ENCODE results near the gene ZDHHC17.

The ZDHHC17 gene

DNA sequence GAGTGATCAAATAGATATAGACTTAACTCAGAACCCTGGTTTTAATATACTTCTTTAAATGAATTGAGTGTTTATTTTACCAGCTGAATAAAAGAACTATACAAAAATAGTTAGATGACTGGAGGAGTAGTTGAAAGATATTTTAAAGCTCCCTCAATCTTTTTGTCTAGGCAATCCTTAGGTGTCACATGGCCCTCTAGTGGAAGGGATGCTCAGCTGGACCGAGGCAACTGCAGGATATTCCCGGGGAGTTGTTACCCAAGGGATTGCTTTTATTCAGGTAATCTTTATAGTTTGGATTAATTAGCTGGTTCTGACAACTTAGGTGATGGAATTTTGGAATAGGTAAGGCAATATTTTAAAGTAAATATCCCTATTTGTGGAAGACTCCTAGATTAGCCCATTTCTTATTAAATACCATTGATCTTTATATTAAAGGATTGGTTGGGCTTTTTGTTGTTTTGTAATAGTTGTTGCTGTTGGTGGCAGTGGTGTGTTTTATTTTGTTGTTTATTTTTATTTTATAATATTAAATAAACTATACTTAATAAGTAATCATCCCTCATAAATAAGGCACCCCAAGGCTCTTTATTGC is 57.1 kb downstream of the ZDHHC17 start:
- DNase-seq, result no peak
- ATAC-seq, result no peak

DNA sequence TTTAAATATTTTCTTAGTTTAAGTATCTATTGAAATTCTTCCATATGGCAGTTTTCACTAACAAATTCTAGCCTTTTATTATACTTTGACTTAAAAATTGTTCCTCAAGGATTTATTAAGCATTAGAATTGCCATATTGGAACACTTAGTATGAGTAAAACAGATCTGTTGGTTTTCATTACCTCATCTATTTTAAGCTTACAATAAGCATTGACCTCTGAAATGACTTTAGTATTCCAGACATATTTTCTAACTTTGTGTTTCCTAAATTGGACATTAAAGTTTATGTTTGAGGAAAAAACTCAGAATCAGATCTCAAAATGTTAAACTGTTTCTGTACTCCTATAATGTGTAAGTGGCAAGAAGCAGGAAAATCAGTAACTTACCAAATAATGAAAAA is 66.5 kb downstream of the ZDHHC17 start:
- no peak for DNase-seq
- no peak for ATAC-seq

DNA sequence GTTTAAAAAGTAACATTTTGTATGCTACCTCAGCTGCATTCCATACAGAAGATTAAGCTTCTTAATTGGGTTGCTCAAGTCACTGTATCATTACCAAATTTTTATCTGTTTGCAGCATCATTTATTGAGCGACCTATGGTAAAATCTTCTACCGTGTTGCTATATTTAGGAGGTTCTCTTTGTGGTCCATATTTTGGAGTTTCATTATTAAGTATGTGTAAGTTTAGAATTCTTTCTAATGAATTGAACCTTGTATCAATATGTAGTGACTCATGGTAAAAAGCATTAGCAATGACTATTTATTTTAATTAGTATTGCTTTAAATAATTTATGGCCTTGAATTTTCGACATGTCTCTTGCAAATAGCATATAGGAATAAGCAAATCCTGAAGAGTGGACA is 72.7 kb downstream of the ZDHHC17 start:
- DNase-seq (no peak), ATAC-seq (no peak)

DNA sequence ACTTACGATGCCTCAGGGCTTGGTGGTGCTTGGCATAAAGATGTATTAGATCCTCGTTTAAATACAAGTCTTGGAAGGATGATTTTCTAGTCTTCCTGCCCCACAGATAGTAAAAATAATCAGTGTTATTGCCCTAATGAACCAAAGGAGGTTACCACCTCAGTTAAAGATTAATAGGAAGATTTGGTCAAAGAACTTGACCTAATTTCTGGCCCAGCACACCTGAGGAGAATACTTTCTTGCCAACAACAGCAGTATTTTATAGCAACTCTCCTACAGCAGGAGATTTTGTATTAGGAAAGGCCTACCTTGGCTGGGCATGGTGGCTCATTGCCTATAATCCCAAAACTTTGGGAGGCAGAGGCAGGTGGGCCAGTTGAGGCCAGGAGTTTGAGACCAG is 83.3 kb downstream of the ZDHHC17 start:
- DNase-seq (no peak), ATAC-seq (no peak)

DNA sequence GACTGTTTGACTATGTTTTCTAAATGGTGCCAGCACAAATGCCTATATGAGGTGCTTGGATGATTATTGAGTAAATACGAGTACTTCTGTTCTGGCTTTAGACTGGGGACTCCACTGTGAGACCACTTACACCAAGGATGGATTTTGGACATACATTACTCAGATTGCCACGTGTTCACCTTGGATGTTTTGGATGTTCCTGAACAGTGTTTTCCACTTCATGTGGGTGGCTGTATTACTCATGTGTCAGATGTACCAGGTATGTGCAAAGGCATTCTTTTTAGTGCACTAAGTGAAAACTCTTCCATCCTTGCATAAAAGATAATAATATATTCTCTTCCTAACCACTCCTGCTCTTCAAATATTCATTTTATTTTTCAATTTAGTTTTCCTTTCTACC is 84.2 kb downstream of the ZDHHC17 start:
- ATAC-seq (no peak), DNase-seq (no peak)

DNA sequence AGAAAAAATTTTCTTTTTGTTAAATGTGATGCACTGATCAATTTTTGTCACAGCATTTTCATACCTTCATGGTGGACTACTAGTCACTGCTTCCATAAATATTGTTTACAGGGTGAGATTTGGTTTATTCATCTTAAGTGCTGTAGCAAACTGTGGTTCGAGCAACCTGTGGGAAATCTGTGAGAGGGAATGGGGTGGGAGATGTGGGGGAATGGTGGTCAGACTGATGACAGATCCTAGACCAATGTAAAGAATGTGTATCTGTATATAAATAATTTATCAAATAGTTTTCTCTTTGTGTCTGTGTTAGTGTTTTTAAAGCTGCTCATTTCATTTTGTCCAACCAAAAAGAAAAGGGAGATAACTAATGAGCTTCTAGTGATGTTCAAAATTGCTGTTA is 88.2 kb downstream of the ZDHHC17 start:
- ATAC-seq, result no peak

DNA sequence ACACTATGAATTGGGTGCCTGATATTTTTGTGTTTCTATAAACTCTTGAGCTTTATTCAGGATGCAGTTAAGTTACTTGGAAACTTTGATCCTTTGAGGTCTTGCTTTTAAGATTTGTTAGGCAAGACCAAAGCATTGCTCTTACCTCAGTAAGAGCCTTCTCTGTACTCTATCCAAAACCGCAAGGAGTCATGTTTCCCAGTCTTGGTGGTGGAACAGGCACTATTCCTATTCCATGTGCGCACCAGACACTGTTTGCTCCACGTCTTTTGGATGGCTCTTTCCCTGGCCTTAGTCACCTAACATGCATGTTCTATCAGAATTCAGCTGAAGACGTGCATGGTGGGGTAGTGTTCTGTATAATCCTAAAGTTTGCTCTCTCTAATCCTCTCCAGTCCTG is 91.4 kb downstream of the ZDHHC17 start:
- ATAC-seq (no peak), DNase-seq (no peak)

More for the DNA sequence above, 88.2 kb downstream of the ZDHHC17 start:
- DNase-seq, result no peak

DNA sequence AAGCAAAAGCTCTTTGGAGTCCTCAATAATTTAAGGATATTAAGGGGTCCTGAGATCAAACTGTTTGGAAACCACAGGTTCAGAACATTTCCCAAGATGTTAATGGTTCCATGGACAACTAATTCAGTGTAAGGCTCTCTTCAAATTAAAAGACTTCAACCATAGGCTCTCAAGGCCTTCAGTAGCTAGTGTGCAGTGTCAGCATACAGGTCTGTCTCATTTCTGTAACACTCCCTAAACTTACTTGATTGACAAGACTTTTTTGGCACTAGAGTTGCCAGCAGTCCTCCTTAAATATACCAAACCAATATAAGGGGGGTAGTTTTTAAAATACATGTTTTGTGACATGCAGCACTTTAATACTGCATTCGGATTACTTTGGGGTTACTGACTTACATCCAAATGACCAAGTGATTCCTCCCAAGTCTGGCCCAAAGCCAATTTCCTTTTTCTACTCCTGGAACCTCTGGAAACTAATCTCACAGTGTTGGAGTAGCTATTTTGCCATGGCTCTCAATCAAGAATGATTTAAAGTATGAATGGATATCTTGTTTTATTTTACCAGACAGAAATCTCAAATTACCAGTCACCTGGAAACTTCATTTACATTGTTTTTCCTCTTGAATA is 92.2 kb downstream of the ZDHHC17 start:
- ATAC-seq (no peak), DNase-seq (no peak)

DNA sequence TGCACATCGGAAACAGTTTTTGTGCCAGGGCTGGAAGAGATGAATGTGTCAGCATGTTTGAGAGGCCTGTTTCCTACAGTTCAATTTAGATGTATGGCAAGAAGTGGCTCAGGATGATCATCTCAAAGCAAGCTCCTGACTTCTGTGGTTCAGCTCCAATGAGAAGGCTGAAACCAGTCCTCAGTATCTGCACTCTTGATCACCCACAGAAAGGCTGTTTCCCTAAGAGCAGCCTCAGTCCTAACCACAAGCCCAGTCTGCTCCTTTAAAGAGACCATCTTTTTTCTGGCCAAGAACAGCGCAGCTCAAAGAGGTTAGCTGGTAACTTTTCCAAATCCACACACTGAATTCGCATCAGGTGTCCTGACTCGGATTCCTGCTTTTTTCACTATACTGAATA is 95.7 kb downstream of the ZDHHC17 start:
- peak; percentile 43 for ATAC-seq
- DNase-seq, result no peak

DNA sequence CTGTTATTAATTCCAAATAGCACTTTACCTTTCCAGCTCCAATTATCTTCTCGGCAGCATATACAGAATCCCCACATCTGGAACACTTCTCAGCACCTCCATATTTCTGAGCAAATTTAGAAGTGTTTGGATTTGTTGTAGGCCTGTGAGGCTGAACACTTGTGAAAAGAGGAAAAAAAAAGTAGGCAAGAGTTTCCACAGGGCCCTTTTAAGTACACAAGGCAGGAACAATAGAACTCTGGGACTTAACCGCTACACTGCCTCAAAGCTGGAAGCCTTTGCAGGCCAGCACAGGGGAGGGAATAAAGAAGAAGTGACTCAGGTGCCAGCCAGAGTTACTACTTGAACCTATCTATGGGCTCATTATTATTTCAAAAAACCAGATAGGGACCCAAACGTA is 96.3 kb downstream of the ZDHHC17 start:
- ATAC-seq, result no peak

DNA sequence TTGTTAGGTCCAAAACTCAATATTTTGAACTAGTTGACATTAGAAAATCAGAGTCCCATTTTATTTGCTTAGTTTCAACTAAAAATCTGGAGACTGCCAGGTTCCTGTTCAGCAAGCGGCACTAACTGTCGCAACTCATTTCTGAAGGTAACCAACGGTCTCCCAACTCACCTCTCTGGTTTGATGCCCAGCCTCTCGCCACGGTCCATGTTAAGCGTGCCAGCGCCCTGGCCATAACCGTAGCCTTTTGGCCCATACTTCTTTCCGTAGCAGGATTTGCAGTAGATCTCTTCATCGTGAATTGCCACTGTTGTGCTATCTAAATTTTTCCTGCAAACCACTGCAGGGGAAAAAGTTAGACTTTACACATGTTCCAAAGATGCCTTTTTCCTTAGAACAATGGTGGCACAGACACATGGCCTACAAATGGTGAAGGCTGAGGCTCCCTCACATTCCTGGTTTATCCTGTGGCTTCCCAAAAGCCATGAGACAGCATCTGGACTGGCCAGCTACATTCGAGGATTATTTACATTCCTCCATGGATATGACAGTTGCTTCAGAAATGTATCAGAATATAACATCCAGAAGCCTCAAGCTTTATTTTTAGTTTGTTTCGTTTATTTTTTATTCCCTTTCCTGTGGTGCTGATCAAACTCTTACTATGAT is 99.2 kb downstream of the ZDHHC17 start:
- no peak for ATAC-seq
- no peak for DNase-seq

More for the DNA sequence above, 96.3 kb downstream of the ZDHHC17 start:
- no peak for DNase-seq

DNA sequence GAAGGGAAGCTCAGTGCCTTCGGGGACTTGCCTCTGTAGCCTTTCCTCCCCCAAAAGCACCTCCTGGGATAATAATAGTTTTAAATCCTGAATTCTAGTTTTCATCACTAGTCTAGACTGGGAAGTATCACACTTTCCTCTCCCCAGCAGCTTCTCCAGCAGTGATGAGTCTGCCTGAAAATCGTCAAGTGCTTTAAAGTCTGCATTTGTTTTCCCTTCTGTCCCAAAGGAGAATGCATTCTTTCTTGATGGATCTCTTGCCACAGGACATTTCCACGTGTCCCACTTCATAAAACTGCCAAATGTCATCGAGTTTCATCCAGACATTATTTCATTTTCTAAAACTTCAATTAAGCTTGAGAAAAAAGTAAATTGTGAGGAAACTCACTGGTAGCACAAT is 99.9 kb downstream of the ZDHHC17 start:
- no peak for DNase-seq
- ATAC-seq, result no peak

DNA sequence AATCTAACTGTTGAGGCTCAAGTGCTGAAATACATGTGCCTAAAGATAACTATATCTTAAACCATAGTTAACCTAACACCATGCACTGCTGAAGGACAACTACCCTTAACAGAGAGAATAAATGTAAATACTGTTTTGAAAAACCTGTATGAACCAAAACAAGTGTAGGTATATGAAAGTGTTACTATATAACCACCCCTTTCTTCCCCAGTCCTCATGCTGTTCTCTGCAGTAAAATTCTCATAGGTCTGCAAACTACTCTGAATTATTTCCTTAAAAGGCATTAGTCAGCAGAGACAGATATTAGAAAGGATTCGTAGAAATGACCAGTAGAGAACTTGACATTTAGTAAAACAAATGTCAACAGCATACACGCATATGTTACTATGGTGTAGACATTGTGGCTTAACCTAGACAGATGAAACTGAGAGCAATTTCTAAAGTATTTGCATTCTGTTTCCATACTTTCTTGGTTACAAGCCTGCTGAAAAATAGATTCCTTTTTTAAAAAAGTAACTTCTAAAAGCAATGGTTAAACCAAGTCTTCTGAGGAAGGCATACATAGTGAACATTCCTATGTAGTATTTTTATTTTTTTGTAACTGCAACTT is 101.0 kb downstream of the ZDHHC17 start:
- DNase-seq, result no peak

DNA sequence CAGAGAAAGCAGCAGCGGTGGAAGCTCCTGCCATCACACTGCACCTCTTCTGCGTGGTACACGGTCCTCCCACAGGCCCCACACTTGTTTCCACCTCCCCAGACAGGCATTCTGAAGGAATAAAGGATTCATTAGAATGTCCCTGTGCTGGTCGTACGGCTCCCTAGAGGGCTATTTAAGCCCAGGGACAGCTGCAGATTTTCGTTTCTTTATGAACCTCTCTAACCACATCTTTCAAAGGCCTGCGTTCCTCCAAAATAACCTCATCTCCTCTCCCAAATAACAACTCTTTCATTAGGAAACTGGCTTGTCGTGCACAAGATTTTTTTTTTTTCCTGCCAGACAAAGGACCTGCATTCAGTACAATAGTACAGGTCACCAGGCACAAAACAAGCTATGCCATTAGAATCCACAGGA is 102.2 kb downstream of the ZDHHC17 start:
- DNase-seq (no peak), ATAC-seq (no peak)

More for the DNA sequence above, 101.0 kb downstream of the ZDHHC17 start:
- ATAC-seq, result no peak

DNA sequence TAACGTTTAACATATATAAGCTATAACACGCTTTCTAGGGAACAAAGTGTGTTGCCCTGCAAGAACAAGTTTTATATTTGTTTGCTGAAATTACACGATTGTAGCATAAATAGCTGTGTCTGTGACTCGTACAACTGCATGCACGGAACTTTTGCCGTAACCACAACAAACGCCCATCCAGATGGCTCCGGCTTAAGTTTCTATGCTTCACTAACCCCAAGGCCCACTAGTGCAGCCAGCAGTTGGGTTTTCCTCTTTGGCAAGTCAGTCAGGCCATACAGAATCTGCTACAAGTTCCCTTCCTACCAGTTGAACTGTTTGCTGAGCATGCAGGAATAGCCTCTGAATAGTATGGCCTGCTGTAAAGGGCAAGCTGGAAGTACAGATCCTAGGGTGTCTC is 102.8 kb downstream of the ZDHHC17 start:
- ATAC-seq, result no peak
- DNase-seq, result no peak

DNA sequence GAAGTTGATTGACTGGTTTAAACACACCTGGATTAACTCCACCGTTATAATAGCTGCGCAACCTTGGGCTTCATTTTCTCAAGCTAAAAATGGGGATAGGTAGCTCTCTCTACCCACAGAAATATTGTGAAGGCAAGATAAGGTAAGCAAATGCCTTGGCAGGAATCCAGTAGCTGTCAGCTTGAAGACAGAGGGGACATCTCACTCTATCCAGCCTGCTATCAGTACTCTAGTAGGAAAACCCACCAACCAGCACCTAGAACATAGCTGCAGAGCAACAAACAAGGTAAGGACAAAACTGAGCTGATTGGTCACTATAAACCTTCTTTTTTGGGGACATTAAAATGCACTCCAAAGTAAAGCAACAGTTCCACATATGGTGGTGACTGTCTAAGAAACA is 107.2 kb downstream of the ZDHHC17 start:
- ATAC-seq (no peak), DNase-seq (no peak)

DNA sequence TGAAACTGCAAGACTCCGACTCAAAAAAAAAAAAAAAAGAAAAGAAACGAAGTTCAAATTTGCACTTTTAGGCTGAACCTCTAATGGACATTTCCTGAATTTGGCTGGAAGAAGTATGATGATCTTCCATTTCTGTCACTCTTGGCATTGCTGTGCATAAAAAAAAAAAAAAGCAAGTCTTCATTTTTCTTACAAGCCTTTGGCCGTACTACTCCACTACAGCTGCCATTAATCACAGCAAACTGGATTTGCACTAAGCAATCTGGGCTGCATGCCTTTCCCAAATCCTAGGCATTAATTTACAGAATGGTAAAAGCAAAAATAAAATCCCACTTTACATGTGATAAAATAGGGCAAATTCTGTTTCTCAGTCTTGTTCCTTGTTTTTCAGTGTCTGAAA is 107.8 kb downstream of the ZDHHC17 start:
- DNase-seq (no peak), ATAC-seq (no peak)

DNA sequence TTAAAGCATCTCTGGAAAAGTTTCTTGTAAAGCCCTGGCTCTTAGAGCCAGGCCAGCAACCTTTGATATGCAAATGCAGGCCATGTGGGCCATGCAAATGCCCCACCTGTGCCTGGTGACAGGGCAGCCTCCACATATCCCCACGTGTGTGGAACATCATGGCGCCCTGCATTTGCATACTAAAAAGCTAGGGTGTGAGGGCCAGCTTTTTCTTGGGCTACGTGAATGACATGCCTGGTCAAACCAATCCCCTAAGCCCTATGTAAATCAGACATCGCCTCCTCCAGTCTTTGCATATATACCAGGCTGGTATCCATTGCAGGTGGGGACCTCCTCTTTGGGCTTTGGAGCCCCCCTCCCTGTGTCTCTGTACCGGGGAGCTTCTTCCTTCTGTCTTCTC is 108.5 kb downstream of the ZDHHC17 start:
- no peak for ATAC-seq
- no peak for DNase-seq

DNA sequence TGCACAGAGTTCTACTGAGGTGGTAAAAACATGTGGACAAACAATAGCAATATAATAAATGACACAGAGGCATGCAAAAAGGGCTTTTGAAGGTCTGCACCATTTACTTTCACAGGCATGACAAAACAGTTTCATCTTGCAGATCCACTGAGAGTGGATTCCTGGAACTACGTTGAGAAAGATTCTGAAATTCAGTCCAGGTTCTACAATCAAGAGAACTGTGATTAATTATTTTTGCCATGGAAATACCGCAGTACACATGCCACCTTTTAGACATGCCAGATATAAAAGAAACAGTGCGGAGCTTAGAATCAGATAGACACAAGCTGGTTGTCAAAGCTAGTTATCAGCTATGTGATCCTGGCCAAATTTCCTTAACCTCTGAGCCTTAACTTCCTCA is 110.1 kb downstream of the ZDHHC17 start:
- DNase-seq (no peak), ATAC-seq (no peak)

DNA sequence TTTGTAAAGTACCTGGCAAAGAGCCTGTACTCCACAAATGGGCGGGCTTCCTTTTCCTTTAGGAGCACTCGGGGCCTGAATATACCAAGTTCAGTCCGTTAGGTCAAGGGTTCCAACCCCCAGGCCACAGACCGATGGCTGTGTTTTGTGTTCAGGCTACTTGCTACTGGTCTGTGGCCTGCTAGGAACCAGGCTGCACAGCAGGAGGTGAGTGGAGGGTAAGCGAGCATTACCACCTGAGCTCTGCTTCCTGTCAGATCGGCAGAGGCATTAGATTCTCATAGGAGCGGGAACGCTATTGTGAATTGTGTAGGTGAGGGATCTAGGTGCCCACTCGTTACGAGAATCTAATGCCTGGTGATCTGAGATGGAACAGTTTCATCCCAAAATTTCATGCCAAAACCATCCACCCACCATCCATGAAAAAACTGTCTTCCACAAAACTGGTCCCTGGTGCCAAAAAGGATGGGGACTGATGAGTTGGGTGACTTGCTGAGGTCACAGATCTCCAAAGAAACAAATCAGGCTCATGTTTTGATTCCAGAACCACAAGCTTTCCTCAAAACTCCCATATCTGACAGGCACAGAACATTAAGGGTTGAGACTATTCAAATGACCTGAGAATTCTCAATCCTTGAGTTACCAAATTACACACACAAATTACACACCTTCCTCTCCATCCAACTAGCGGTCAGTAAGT is 110.7 kb downstream of the ZDHHC17 start:
- ATAC-seq (no peak), DNase-seq (no peak)

DNA sequence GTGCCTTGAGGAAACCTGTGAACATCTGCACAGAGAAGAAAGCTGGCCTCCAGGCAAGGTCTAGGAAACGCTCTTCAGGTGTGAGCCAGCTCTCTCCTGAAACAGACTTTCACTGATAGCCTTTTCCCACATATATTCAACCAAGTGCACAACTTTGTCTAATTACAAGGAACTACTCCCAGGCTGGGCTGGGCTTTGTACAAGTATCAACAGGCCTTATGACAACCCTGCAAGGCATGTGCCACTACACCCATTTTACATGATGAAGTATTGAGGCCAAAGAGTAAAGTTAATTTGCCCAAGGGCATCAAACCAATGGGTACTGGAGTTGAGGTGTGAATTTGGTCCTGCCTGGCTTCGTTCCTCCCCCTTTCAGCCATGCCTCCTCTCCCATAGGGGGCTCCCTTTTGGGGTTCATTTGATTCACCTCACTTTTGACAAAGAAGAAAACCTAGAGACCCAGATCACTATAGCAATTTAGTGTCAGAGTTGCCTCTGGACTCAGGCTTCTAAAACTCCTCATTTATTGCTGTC is 112.8 kb downstream of the ZDHHC17 start:
- no peak for ATAC-seq

DNA sequence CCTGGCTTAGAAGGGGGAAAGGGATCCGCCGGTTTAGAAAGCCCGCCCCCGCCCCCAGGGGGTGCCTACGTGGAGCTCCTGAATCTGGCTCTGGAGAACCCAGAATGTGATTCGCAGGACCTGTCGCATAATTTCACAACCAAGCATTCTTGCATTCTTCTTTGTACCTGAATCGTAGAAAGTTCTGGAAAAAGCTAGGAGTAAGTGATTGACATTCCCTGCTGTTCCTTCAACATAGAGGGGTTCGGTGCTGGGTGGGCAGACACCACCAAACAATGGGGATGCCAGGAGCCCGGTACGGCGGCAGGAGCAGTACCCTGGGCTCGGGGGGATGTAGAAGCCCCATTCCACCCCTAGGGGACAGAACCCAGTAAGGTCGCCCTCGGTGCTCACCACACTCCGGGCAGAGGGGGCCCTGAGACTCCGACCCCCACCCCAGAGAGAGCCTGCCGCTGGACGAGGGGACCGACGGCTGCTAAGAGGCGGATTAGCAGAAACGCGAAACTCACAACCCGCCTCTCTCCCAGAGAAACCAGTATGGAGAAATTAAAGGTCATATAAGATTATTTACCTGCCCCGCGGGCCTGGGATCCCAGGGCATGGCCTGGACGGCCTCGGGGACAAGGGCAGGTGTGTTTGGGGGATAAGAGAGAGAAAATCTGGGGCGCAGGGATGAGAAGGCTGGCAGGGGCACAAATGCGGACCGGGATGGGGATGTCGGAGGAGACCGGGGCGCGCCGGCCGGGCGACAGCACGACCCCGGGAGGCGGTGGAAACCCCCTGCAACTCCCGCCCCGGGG is 114.4 kb downstream of the ZDHHC17 start:
- DNase-seq (peak; percentile 31), ATAC-seq (peak; percentile 33)

More for the DNA sequence above, 112.8 kb downstream of the ZDHHC17 start:
- DNase-seq, result no peak
